ENCODE results near the gene ELSPBP1. TPM values are rescaled to one million over a fixed set of nuclear protein-coding genes. Genes with fewer than 3 reads are reported as not detected.

The ELSPBP1 gene
- total and polyA plus RNA-seq, 2 donors from 2014 or later: not detected

- H3K9me3 ChIP-seq (ENCODE audit: control insufficient read depth in 2 of 3, insufficient read depth in 1 of 3, low read length in 3 of 3): peaks cover 0 to 7% (median 2%) of the 10 kb centered on the region in 3 donors
- FAIRE-seq: no peak
- no peak overlapping the region for H3K4me3 ChIP-seq (ENCODE audit: low read length in 3 of 3)
- H3K27me3 ChIP-seq (ENCODE audit: control insufficient read depth, insufficient read depth, low read length): no peaks in the 10 kb centered on the region
- no peak overlapping the region for H3K9ac ChIP-seq (ENCODE audit: low read length in 3 of 3)
- intact Hi-C loops (cut with DNase I): no loop called here
- no peaks in the 10 kb centered on the region for H3K36me3 ChIP-seq (ENCODE audit: control insufficient read depth in 2 of 3, insufficient read depth in 3 of 3, low read length in 3 of 3)
- no peak for TF ChIP-seq CTCF (IDR thresholded peaks at IDR 0.05; ENCODE audit: borderline replicate concordance, extremely low read depth, insufficient read depth)
- DNase-seq: no peak
- H3K27ac ChIP-seq (ENCODE audit: low read depth in 2 of 2, low read length in 2 of 2): no peak overlapping the region
- no peaks in the 10 kb centered on the region for H3K4me1 ChIP-seq (ENCODE audit: control insufficient read depth in 2 of 3, insufficient read depth in 2 of 3, low read depth in 1 of 3, low read length in 3 of 3)
These were observed 16.7 kb downstream of the ELSPBP1 start for GRCh38 chr19:48010932-48011758.

- H3K27ac ChIP-seq (ENCODE audit: low read depth in 2 of 2, low read length in 2 of 2): no peak overlapping the region
- H3K4me1 ChIP-seq (ENCODE audit: control insufficient read depth in 2 of 3, insufficient read depth in 2 of 3, low read depth in 1 of 3, low read length in 3 of 3): no peaks in the 10 kb centered on the region
- no peak for FAIRE-seq
- no peak overlapping the region for H3K9ac ChIP-seq (ENCODE audit: low read length in 3 of 3)
- intact Hi-C loops (cut with DNase I): no loop called here
- no peaks in the 10 kb centered on the region for H3K27me3 ChIP-seq (ENCODE audit: control insufficient read depth, insufficient read depth, low read length)
- no peak overlapping the region for H3K4me3 ChIP-seq (ENCODE audit: low read length in 3 of 3)
- no peak for DNase-seq
- H3K9me3 ChIP-seq (ENCODE audit: control insufficient read depth in 2 of 3, insufficient read depth in 1 of 3, low read length in 3 of 3): no peaks in the 10 kb centered on the region
- no peak for TF ChIP-seq CTCF (IDR thresholded peaks at IDR 0.05; ENCODE audit: borderline replicate concordance, extremely low read depth, insufficient read depth)
- H3K36me3 ChIP-seq (ENCODE audit: control insufficient read depth in 2 of 3, insufficient read depth in 3 of 3, low read length in 3 of 3): no peaks in the 10 kb centered on the region
These were observed 26.3 kb downstream of the ELSPBP1 start for GRCh38 chr19:48020686-48021085.

- Histone ChIP-seq H3K4me3 (ENCODE audit: low read length in 3 of 3) (no peak overlapping the region), H3K36me3 (ENCODE audit: control insufficient read depth in 2 of 3, insufficient read depth in 3 of 3, low read length in 3 of 3) (no peaks in the 10 kb centered on the region), H3K27ac (ENCODE audit: low read depth in 2 of 2, low read length in 2 of 2) (no peak overlapping the region), H3K9me3 (ENCODE audit: control insufficient read depth in 2 of 3, insufficient read depth in 1 of 3, low read length in 3 of 3) (no peaks in the 10 kb centered on the region), H3K27me3 (ENCODE audit: control insufficient read depth, insufficient read depth, low read length) (no peaks in the 10 kb centered on the region), H3K9ac (ENCODE audit: low read length in 3 of 3) (no peak overlapping the region), H3K4me1 (ENCODE audit: control insufficient read depth in 2 of 3, insufficient read depth in 2 of 3, low read depth in 1 of 3, low read length in 3 of 3) (no peaks in the 10 kb centered on the region)
- FAIRE-seq (no peak), DNase-seq (no peak)
- TF ChIP-seq CTCF (IDR thresholded peaks at IDR 0.05; ENCODE audit: borderline replicate concordance, extremely low read depth, insufficient read depth): no peak
- intact Hi-C loops (cut with DNase I): no loop called here
These were observed 28.6 kb downstream of the ELSPBP1 start for GRCh38 chr19:48023011-48023410.

Measured in kidney (tissue), 14 donors.